T-cell (primary cell): ENCODE measurements around the gene KLF15. TPM values are rescaled to one million over a fixed set of nuclear protein-coding genes. Genes with fewer than 3 reads are reported as not detected.
A peak's percentile ranks its signal among the peaks of the same experiment; 100 is the strongest.
"Not testable (repeated sequence)": the region's sequence is repeated elsewhere in the genome, so short reads cannot be mapped to it uniquely, and the experiment has no call there.

Experiments
- ATAC-seq, 4 experiments: fragments of 200-7000 bp in 3 of 4; fragments of 150-1000 bp in 1 of 4; cut with Tn5 transposase; replicated peaks in 1 of 4; 1 replicate in 3 of 4; 2 replicates in 1 of 4; pipeline ENCODE4 v1.10.0; 2021; ENCODE audit warnings: moderate library complexity in 3 of 4, mild to moderate bottlenecking in 2 of 4, moderate number of reproducible peaks in 1 of 4
- CTCF ChIA-PET, 2 donors: fragments of 300-600 bp; sonication (Branson Sonifier 250); formaldehyde crosslinking; loops; one replicate each; lab custom pipeline; 2022; ENCODE audit warnings: antibody characterized with exemption in 2 of 2; lab: Charles Lee
- POLR2A ChIA-PET, 2 donors: fragments of 300-600 bp; sonication (Branson Sonifier 250); formaldehyde crosslinking; loops; one replicate each; lab custom pipeline; 2022; ENCODE audit warnings: antibody characterized with exemption in 2 of 2; lab: Charles Lee
- DNase-seq, 35 experiments: peaks; one replicate each; pipeline versions ENCODE4 v3.0.0 to v3.0.0-alpha.2; 2013 to 2023
- H3K27ac ChIP-seq: one replicate; pipeline ENCODE4 v1.5.1; 2013; ENCODE audit warnings: low read length
- H3K27me3 ChIP-seq, 2 experiments: replicated peaks in 1 of 2; 1 replicate in 1 of 2; 2 replicates in 1 of 2; pipeline versions ENCODE4 v1.6.1 to v1.7.0; 2013; ENCODE audit warnings: low read length in 1 of 2, mixed read lengths in 1 of 2; ENCODE audit not compliant: control insufficient read depth in 2 of 2, insufficient read depth in 2 of 2; ENCODE audit errors: extremely low read depth in 1 of 2
- H3K36me3 ChIP-seq, 2 donors: 1 replicate in 1 of 2; 2 replicates in 1 of 2; pipeline versions ENCODE4 v1.6.1 to v1.7.0; 2013; ENCODE audit warnings: low read length in 1 of 2; ENCODE audit not compliant: control insufficient read depth in 2 of 2, insufficient read depth in 1 of 2; ENCODE audit errors: extremely low read depth in 1 of 2
- H3K4me1 ChIP-seq, 2 experiments: 1 replicate in 1 of 2; 2 replicates in 1 of 2; pipeline versions ENCODE4 v1.6.1 to v1.7.0; 2013; ENCODE audit warnings: low read length in 2 of 2, mixed read lengths in 1 of 2; ENCODE audit not compliant: insufficient read depth in 2 of 2, control insufficient read depth in 1 of 2; ENCODE audit errors: extremely low read depth in 1 of 2
- H3K4me3 ChIP-seq, 2 donors: 1 replicate in 1 of 2; 2 replicates in 1 of 2; pipeline versions ENCODE4 v1.5.1 to v1.7.0; 2013; ENCODE audit warnings: mild to moderate bottlenecking in 2 of 2, low read length in 1 of 2, moderate library complexity in 1 of 2; ENCODE audit not compliant: control insufficient read depth in 1 of 2; ENCODE audit errors: extremely low read depth in 1 of 2
- H3K9me3 ChIP-seq: 2 replicates; pipeline ENCODE4 v1.7.0; 2013
- H3K27ac Mint-ChIP-seq, 2 donors: one replicate each; pipeline ENCODE4 v1.8.0; 2020 to 2021; ENCODE audit warnings: mild to moderate bottlenecking in 2 of 2, mixed read lengths in 2 of 2
- H3K27me3 Mint-ChIP-seq, 2 donors: one replicate each; pipeline ENCODE4 v1.8.0; 2021 to 2022; ENCODE audit warnings: mixed read lengths in 2 of 2
- H3K36me3 Mint-ChIP-seq: one replicate; pipeline ENCODE4 v1.8.0; 2021; ENCODE audit warnings: mixed read lengths
- H3K4me1 Mint-ChIP-seq, 3 donors: one replicate each; pipeline ENCODE4 v1.8.0; 2020 to 2022; ENCODE audit warnings: mixed read lengths in 3 of 3, mild to moderate bottlenecking in 1 of 3
- H3K4me3 Mint-ChIP-seq, 3 donors: one replicate each; pipeline ENCODE4 v1.8.0; 2020 to 2022; ENCODE audit warnings: mild to moderate bottlenecking in 3 of 3, mixed read lengths in 3 of 3, moderate library complexity in 3 of 3
- H3K9me3 Mint-ChIP-seq, 3 donors: one replicate each; pipeline ENCODE4 v1.8.0; 2020 to 2022; ENCODE audit warnings: mixed read lengths in 3 of 3
- WGBS: methylation state at CpG from one replicate; pipeline ENCODE4 v1.1.5; 2013; ENCODE audit warnings: missing lambda C conversion rate; ENCODE audit not compliant: insufficient coverage; 5-methylcytosine and 5-hydroxymethylcytosine counted together
- total RNA-seq, 35 experiments: library from RNA in 6 of 35; stranded (reverse) in 6 of 35; fragments of 120-200 nt in 1 of 35; gene quantifications; one replicate each; pipeline versions ENCODE4 v1.2.1 to v1.2.4 and lab custom pipeline; 2013 to 2026

KLF15 gene
- total RNA-seq, 5 donors from 2014 or later (not counting 1 experiment from before 2014, with no cell fraction given): 0.26 to 0.75 (median 0.35) TPM

GRCh38 chr3:126331812-126332336 lies 25.3 kb downstream of the KLF15 start:
- POLR2A ChIA-PET, ATAC-seq, H3K4me3 Mint-ChIP-seq, H3K4me3 ChIP-seq, H3K36me3 ChIP-seq, H3K4me1 ChIP-seq, H3K27ac ChIP-seq, H3K9me3 ChIP-seq, H3K36me3 Mint-ChIP-seq, H3K27ac Mint-ChIP-seq, CTCF ChIA-PET, H3K4me1 Mint-ChIP-seq: not testable (repeated sequence)
- H3K9me3 Mint-ChIP-seq: peaks cover 10 to 13% (median 11%) of the 10 kb centered on the region in 3 donors
- peaks cover 32 to 34% of the 10 kb centered on the region in 2 donors for H3K27me3 Mint-ChIP-seq
- no CpG with 5 or more reads among the region's 15 CpGs for WGBS
- peaks cover 0 to 16% of the 10 kb centered on the region in 2 experiments for H3K27me3 ChIP-seq
- DNase-seq: peak in 1 of 35 experiments; percentile 2

DNA sequence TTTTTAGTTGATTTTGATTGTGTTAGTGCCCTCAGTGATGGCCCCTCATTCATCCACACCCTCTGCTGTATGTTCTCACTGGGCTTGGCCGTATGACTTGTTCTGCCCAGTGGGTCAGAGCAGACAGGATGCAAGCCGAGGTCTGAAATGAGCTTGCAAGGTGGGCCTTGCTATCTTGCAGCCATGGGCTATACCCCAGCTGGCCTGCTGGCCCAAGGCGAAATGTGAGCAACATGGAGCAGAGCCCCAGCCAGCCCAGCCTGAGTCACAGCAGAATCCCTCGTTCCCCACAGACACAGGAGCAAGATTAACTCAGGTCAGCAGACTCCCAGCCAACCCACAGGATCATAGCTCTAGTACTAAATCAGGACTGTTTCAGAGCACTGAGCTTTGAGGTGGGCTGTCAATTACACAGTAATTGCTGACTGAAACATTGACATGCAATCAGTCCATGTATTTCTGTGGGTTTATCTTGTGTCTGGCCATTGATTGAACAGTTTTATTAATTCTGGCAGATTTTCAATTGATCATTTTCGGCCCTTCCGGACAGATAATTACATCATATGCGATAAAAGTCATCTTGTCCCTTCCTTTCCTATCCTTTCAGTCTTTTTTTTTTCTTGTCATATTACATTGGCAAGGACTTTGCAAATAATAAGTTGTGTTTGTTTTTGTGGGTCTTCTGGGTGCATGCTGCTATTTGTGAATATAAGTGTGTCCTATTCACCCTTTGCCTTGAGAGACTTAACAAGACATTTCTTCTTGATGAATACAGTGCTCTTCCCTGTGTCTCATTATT lies 27.1 kb downstream of the KLF15 start:
- no peak overlapping the region for H3K27ac Mint-ChIP-seq
- H3K36me3 ChIP-seq: no peaks in the 10 kb centered on the region
- no peak overlapping the region for H3K27ac ChIP-seq
- 72% methylated on average over 4 of the region's 7 CpGs for WGBS
- H3K4me3 Mint-ChIP-seq: no peak overlapping the region
- ChIA-PET POLR2A (no interaction called here), CTCF (no interaction called here)
- H3K27me3 Mint-ChIP-seq: peaks cover 35 to 38% of the 10 kb centered on the region in 2 donors
- no peak for ATAC-seq
- DNase-seq: peak in 2 of 35 experiments; percentile 0 to 2
- no peak overlapping the region for H3K4me3 ChIP-seq
- H3K9me3 ChIP-seq: peaks cover 2% of the 10 kb centered on the region
- H3K9me3 Mint-ChIP-seq: peaks cover 10 to 17% (median 16%) of the 10 kb centered on the region in 3 donors
- H3K4me1 Mint-ChIP-seq: no peaks in the 10 kb centered on the region
- H3K27me3 ChIP-seq: peaks cover 0 to 17% of the 10 kb centered on the region in 2 experiments
- no peaks in the 10 kb centered on the region for H3K4me1 ChIP-seq
- H3K36me3 Mint-ChIP-seq: no peaks in the 10 kb centered on the region

DNA sequence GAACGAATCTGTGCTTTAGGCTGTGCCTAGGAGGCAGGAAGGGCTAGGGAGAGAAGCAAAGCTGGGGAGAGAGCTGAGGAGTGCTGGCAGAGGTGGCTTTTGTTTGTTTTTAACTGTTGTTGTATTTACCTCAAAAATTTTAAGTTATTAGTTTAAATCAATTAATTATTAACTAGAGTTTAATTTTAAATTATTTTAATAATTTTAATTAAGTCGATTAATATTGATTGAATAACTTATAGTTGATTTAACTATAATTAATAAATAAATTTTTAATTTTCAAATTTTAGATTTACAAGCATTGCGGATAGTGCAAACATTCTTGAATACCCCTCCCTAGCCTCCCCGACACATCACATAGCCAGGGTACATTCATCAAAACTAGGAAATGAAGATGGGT lies 30.6 kb downstream of the KLF15 start:
- no peak for ATAC-seq
- Histone ChIP-seq H3K4me1 (no peaks in the 10 kb centered on the region), H3K27me3 (peaks cover 0 to 20% of the 10 kb centered on the region in 2 experiments), H3K4me3 (no peak overlapping the region), H3K36me3 (no peaks in the 10 kb centered on the region), H3K27ac (no peak overlapping the region), H3K9me3 (peaks cover 2% of the 10 kb centered on the region)
- H3K27me3 Mint-ChIP-seq: peaks cover 35 to 38% of the 10 kb centered on the region in 2 donors
- WGBS: 100% methylated on average over 1 of the region's 4 CpGs
- H3K9me3 Mint-ChIP-seq: peaks cover 10 to 17% (median 16%) of the 10 kb centered on the region in 3 donors
- no peak overlapping the region for H3K4me3 Mint-ChIP-seq
- CTCF ChIA-PET: no interaction called here
- no peaks in the 10 kb centered on the region for H3K36me3 Mint-ChIP-seq
- no peak for DNase-seq
- no peaks in the 10 kb centered on the region for H3K4me1 Mint-ChIP-seq
- POLR2A ChIA-PET: no interaction called here
- no peak overlapping the region for H3K27ac Mint-ChIP-seq

DNA sequence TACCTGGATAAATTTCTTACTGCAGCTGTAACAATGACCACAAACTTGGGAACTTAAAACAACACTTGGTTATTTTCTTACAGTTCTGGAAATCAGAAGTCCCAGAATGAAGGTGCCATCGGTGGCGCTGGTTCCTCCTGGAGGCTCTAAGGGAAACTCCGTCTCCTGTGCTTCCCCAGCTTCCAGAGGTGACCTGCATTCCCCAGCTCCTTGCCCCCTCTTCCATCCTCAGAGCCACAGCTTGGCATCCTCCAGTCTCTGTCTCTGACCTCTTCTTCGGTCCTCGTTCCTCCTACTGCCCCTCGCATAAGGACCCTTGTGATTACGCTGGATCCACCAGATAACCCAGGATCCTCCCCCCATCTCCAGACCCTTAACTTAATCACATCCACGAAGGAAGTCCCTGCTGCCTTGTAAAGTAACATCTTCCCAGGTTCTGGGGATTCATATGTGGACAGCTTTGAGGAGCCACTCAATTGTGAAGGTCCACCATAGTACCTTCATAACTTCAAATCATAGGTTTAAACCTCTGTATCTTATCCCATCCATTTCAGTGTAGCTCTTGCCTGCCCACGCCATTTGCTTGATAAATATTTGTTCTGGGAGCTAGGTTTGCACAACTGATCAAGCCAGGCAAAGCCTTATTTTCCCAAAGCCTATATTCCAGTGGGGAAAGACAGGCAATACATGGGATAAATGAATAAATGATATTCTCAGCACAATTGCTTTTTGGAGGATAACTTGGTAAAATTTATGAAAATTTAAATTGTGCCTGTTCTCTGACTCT lies 34.8 kb downstream of the KLF15 start:
- Histone ChIP-seq H3K4me1 (no peaks in the 10 kb centered on the region), H3K4me3 (no peak overlapping the region), H3K27me3 (peaks cover 2 to 21% of the 10 kb centered on the region in 2 experiments), H3K9me3 (no peaks in the 10 kb centered on the region), H3K27ac (no peak overlapping the region), H3K36me3 (no peaks in the 10 kb centered on the region)
- H3K27me3 Mint-ChIP-seq: peaks cover 7 to 8% of the 10 kb centered on the region in 2 donors
- H3K36me3 Mint-ChIP-seq: no peaks in the 10 kb centered on the region
- ChIA-PET CTCF (no interaction called here), POLR2A (no interaction called here)
- DNase-seq: no peak
- 69% methylated on average over 8 of the region's 9 CpGs for WGBS
- peaks cover 0 to 4% (median 4%) of the 10 kb centered on the region in 3 donors for H3K9me3 Mint-ChIP-seq
- H3K27ac Mint-ChIP-seq: no peak overlapping the region
- no peak overlapping the region for H3K4me3 Mint-ChIP-seq
- no peak for ATAC-seq
- no peaks in the 10 kb centered on the region for H3K4me1 Mint-ChIP-seq

GRCh38 chr3:126321490-126321889 lies 35.7 kb downstream of the KLF15 start:
- Mint-ChIP-seq H3K4me1 (no peaks in the 10 kb centered on the region), H3K36me3 (no peaks in the 10 kb centered on the region), H3K4me3 (no peak overlapping the region), H3K9me3 (peaks cover 0 to 4% (median 3%) of the 10 kb centered on the region in 3 donors), H3K27me3 (peaks cover 4% of the 10 kb centered on the region in 2 donors), H3K27ac (no peak overlapping the region)
- no peak for DNase-seq
- Histone ChIP-seq H3K36me3 (no peaks in the 10 kb centered on the region), H3K27me3 (peaks cover 2 to 15% of the 10 kb centered on the region in 2 experiments), H3K4me1 (no peaks in the 10 kb centered on the region), H3K27ac (no peak overlapping the region), H3K9me3 (no peaks in the 10 kb centered on the region), H3K4me3 (no peak overlapping the region)
- no peak for ATAC-seq
- CTCF ChIA-PET: no interaction called here
- 78% methylated on average over 9 of the region's 9 CpGs for WGBS
- POLR2A ChIA-PET: no interaction called here

DNA sequence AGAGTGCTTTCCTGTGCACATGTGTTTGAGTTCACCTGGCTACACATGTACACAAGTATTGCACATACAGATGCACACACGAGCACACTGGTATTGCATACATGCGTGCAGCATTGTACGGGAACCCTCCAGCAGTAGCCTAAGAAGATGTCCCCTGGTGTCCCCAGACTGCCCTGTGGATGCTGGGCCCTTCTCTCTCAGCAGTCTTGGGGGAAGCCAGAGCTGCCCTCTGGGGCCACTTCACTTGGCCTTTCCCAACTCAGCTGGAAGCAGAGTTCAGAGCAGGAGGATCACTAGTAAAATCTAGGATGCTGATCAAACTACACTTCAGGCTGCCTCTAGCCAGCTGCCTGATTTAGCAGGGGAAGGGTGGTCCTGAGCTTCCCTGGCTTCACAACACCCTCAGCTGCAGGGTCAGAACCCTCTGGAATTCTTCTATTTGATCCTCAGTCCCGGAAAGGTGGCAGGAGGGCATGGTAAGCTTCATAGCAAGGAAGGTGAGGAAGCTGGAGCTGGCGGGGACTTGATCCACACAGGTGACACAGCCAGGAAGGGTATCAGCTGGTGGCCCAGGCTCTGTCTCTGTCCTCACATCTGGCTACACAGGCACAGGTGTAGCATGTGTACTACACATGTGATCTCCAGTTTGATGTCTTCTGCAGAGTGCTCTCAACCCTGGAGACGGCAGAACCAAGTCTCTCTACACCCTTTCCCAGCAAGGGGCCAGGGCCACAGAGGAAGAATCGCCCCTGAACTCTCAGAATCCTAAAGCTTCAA lies 36.5 kb downstream of the KLF15 start:
- H3K27ac Mint-ChIP-seq: no peak overlapping the region
- ATAC-seq (no peak), DNase-seq (peak in 1 of 35 experiments; percentile 8)
- no peak overlapping the region for H3K4me3 Mint-ChIP-seq
- Histone ChIP-seq H3K27me3 (peaks cover 2 to 15% of the 10 kb centered on the region in 2 experiments), H3K36me3 (no peaks in the 10 kb centered on the region), H3K4me1 (no peaks in the 10 kb centered on the region), H3K9me3 (no peaks in the 10 kb centered on the region), H3K4me3 (no peak overlapping the region), H3K27ac (no peak overlapping the region)
- no peaks in the 10 kb centered on the region for H3K4me1 Mint-ChIP-seq
- WGBS: 79% methylated on average over 6 of the region's 7 CpGs
- no peaks in the 10 kb centered on the region for H3K9me3 Mint-ChIP-seq
- no peaks in the 10 kb centered on the region for H3K36me3 Mint-ChIP-seq
- ChIA-PET POLR2A (no interaction called here), CTCF (no interaction called here)
- peaks cover 0 to 9% of the 10 kb centered on the region in 2 donors for H3K27me3 Mint-ChIP-seq
